HEK293 (cell line): ENCODE measurements around the gene FSTL5.

Experiments
- CTCF ChIA-PET: fragments of 350-600 bp; formaldehyde crosslinking; extraction: SDS; loops from one replicate; lab custom pipeline; 2021; ENCODE audit warnings: antibody characterized with exemption; lab: Yijun Ruan, JAX
- POLR2A ChIA-PET: fragments of 300-600 bp; formaldehyde crosslinking; extraction: SDS; loops from one replicate; lab custom pipeline; 2020; ENCODE audit warnings: antibody characterized with exemption, inconsistent platforms; lab: Yijun Ruan, JAX
- H3K27ac ChIP-seq: fragments of 200-500 bp; sonication (Bioruptor generic); 2 replicates; pipeline ENCODE4 v1.5.1; 2014; ENCODE audit warnings: low read depth, low read length, control low read depth, inconsistent platforms; ENCODE audit errors: extremely low read depth
- H3K36me3 ChIP-seq, 2 experiments: fragments of 200-500 bp in 1 of 2; sonication (Bioruptor generic) in 1 of 2; 1 replicate in 1 of 2; 2 replicates in 1 of 2; pipeline ENCODE4 v1.5.1; 2014 to 2017; ENCODE audit warnings: inconsistent platforms in 2 of 2, low read length in 2 of 2; ENCODE audit not compliant: control insufficient read depth in 2 of 2, insufficient read depth in 1 of 2
- H3K4me1 ChIP-seq: fragments of 200-500 bp; sonication (Bioruptor generic); 2 replicates; pipeline ENCODE4 v1.5.1; 2014; ENCODE audit warnings: mild to moderate bottlenecking, low read length, inconsistent platforms; ENCODE audit not compliant: control insufficient read depth, insufficient read depth
- H3K4me3 ChIP-seq: 2 replicates; pipeline ENCODE4 v1.5.1; 2011; ENCODE audit warnings: low read depth, mild to moderate bottlenecking, control low read depth, low read length, moderate library complexity
- H3K9me3 ChIP-seq: fragments of 200-500 bp; sonication (Bioruptor generic); 2 replicates; pipeline ENCODE4 v1.5.1; 2014; ENCODE audit warnings: low read depth, low read length, inconsistent platforms; ENCODE audit not compliant: control insufficient read depth, insufficient read depth
- GLI4 ChIP-seq: fragments of 450-650 bp; formaldehyde crosslinking; IDR thresholded peaks from 2 replicates; pipeline ENCODE4 v1.5.1; 2016; ENCODE audit warnings: missing biosample characterization, missing genetic modification characterization
- HIC1 ChIP-seq: fragments of 450-650 bp; formaldehyde crosslinking; IDR thresholded peaks from 2 replicates; pipeline ENCODE4 v1.5.1; 2016; ENCODE audit warnings: missing biosample characterization, missing genetic modification characterization
- KLF17 ChIP-seq: fragments of 450-650 bp; formaldehyde crosslinking; IDR thresholded peaks from 2 replicates; pipeline ENCODE4 v1.5.1; 2016; ENCODE audit warnings: missing biosample characterization, missing genetic modification characterization
- KLF9 ChIP-seq: fragments of 450-650 bp; formaldehyde crosslinking; IDR thresholded peaks from 2 replicates; pipeline ENCODE4 v1.5.1; 2016; ENCODE audit warnings: missing biosample characterization, missing genetic modification characterization, low read depth
- OVOL3 ChIP-seq: fragments of 450-650 bp; formaldehyde crosslinking; IDR thresholded peaks from 2 replicates; pipeline ENCODE4 v1.5.1; 2016; ENCODE audit warnings: missing biosample characterization, missing genetic modification characterization
- PRDM4 ChIP-seq: fragments of 450-650 bp; formaldehyde crosslinking; IDR thresholded peaks from 2 replicates; pipeline ENCODE4 v1.5.1; 2017; ENCODE audit warnings: missing biosample characterization, missing genetic modification characterization
- ZBTB48 ChIP-seq: fragments of 450-650 bp; formaldehyde crosslinking; IDR thresholded peaks from 2 replicates; pipeline ENCODE4 v1.5.1; 2016; ENCODE audit warnings: missing biosample characterization, missing genetic modification characterization
- ZBTB49 ChIP-seq: fragments of 450-650 bp; formaldehyde crosslinking; IDR thresholded peaks from 2 replicates; pipeline ENCODE4 v1.5.1; 2016; ENCODE audit warnings: missing biosample characterization, missing genetic modification characterization, low read depth
- ZFHX2 ChIP-seq: fragments of 450-650 bp; formaldehyde crosslinking; conservative IDR thresholded peaks from 2 replicates; pipeline ENCODE4 v1.5.1; 2016; ENCODE audit warnings: missing biosample characterization, missing genetic modification characterization
- ZIC2 ChIP-seq: fragments of 450-650 bp; formaldehyde crosslinking; IDR thresholded peaks from 2 replicates; pipeline ENCODE4 v1.5.1; 2016; ENCODE audit warnings: missing biosample characterization, missing genetic modification characterization
- ZNF112 ChIP-seq: fragments of 450-650 bp; formaldehyde crosslinking; IDR thresholded peaks from 2 replicates; pipeline ENCODE4 v1.5.0; 2017; ENCODE audit warnings: missing biosample characterization, missing genetic modification characterization
- ZNF155 ChIP-seq: fragments of 450-650 bp; formaldehyde crosslinking; IDR thresholded peaks from 2 replicates; pipeline ENCODE4 v1.5.1; 2016; ENCODE audit warnings: missing biosample characterization, missing genetic modification characterization
- ZNF274 ChIP-seq, 2 experiments: fragments of 200-500 bp in 1 of 2; fragments of 450-650 bp in 1 of 2; sonication (Bioruptor generic) in 1 of 2; formaldehyde crosslinking in 1 of 2; IDR thresholded peaks; 2 replicates each; pipeline versions ENCODE4 v1.5.1 to v1.6.1; 2014 to 2016; ENCODE audit warnings: borderline replicate concordance in 1 of 2, inconsistent platforms in 1 of 2, low read length in 1 of 2, missing biosample characterization in 1 of 2, missing genetic modification characterization in 1 of 2
- ZNF416 ChIP-seq: fragments of 450-650 bp; formaldehyde crosslinking; IDR thresholded peaks from 2 replicates; pipeline ENCODE4 v1.5.1; 2016; ENCODE audit warnings: missing biosample characterization, missing genetic modification characterization
- ZNF488 ChIP-seq: fragments of 450-650 bp; formaldehyde crosslinking; IDR thresholded peaks from 2 replicates; pipeline ENCODE4 v1.5.1; 2016; ENCODE audit warnings: missing biosample characterization, missing genetic modification characterization
- ZNF658 ChIP-seq: fragments of 450-650 bp; formaldehyde crosslinking; IDR thresholded peaks from 2 replicates; pipeline ENCODE4; 2016; ENCODE audit warnings: missing biosample characterization, missing genetic modification characterization
- ZNF677 ChIP-seq: fragments of 450-650 bp; IDR thresholded peaks from 2 replicates; pipeline ENCODE4 v1.5.0; 2018; ENCODE audit warnings: missing biosample characterization, mild to moderate bottlenecking, missing genetic modification characterization, moderate library complexity
- ZNF704 ChIP-seq: fragments of 450-650 bp; formaldehyde crosslinking; IDR thresholded peaks from 2 replicates; pipeline ENCODE4 v1.5.1; 2016; ENCODE audit warnings: missing biosample characterization, missing genetic modification characterization
- ZNF707 ChIP-seq: fragments of 450-650 bp; formaldehyde crosslinking; IDR thresholded peaks from 2 replicates; pipeline ENCODE4 v1.5.1; 2016; ENCODE audit warnings: missing biosample characterization, missing genetic modification characterization
- ZNF76 ChIP-seq: fragments of 450-650 bp; formaldehyde crosslinking; IDR thresholded peaks from 2 replicates; pipeline ENCODE4; 2016; ENCODE audit warnings: low read depth, missing biosample characterization, missing genetic modification characterization, borderline replicate concordance
- ZSCAN23 ChIP-seq: fragments of 450-650 bp; formaldehyde crosslinking; IDR thresholded peaks from 2 replicates; pipeline ENCODE4 v1.5.1; 2016; ENCODE audit warnings: missing biosample characterization, missing genetic modification characterization
- ZSCAN5A ChIP-seq: fragments of 450-650 bp; formaldehyde crosslinking; IDR thresholded peaks from 2 replicates; pipeline ENCODE4 v1.5.1; 2016; ENCODE audit warnings: missing biosample characterization, missing genetic modification characterization
- ZXDB ChIP-seq: fragments of 450-650 bp; formaldehyde crosslinking; IDR thresholded peaks from 2 replicates; pipeline ENCODE4 v1.5.1; 2016; ENCODE audit warnings: missing biosample characterization, missing genetic modification characterization

Gene FSTL5

GRCh38 chr4:161438096-161438495 lies 725.7 kb downstream of the FSTL5 start:
- no peaks in the 10 kb centered on the region for H3K9me3 ChIP-seq
- ChIA-PET CTCF (no interaction called here), POLR2A (no interaction called here)
- no peaks in the 10 kb centered on the region for H3K36me3 ChIP-seq
- no peak overlapping the region for H3K4me3 ChIP-seq
- no peaks in the 10 kb centered on the region for H3K4me1 ChIP-seq
- H3K27ac ChIP-seq, result no peak overlapping the region
- TF ChIP-seq GLI4 (tag by site-specific recombination) (no peak), ZNF274 (IDR thresholded peaks at IDR 0.05; ENCODE audit: low read length) (no peak), ZNF274 (tag by site-specific recombination; IDR thresholded peaks at IDR 0.05; ENCODE audit: borderline replicate concordance) (no peak), ZNF707 (no peak), ZNF488 (tag by site-specific recombination) (no peak), ZNF76 (tag by site-specific recombination) (no peak), ZNF112 (no peak), ZNF677 (tag by site-specific recombination) (no peak), ZFHX2 (tag by site-specific recombination) (no peak)

- H3K9me3 ChIP-seq, result no peaks in the 10 kb centered on the region
- no peaks in the 10 kb centered on the region for H3K4me1 ChIP-seq
- ChIA-PET POLR2A (no interaction called here), CTCF (no interaction called here)
- H3K27ac ChIP-seq, result no peak overlapping the region
- no peaks in the 10 kb centered on the region for H3K36me3 ChIP-seq
- H3K4me3 ChIP-seq, result no peak overlapping the region
- TF ChIP-seq KLF9 (no peak), ZNF704 (tag by site-specific recombination) (no peak), ZNF658 (tag by site-specific recombination) (no peak), ZBTB48 (no peak), ZNF155 (no peak), KLF17 (no peak), ZIC2 (tag by site-specific recombination) (no peak), ZNF416 (tag by site-specific recombination) (no peak), ZXDB (tag by site-specific recombination) (no peak), ZSCAN23 (tag by site-specific recombination) (no peak), ZBTB49 (tag by site-specific recombination) (no peak), ZSCAN5A (tag by site-specific recombination) (no peak), PRDM4 (tag by site-specific recombination) (no peak), HIC1 (tag by site-specific recombination) (no peak), OVOL3 (tag by site-specific recombination) (no peak)
These were observed 735.4 kb downstream of the FSTL5 start for GRCh38 chr4:161428180-161428965.
